NCI-H82 (cell line): ENCODE measurements around the gene STK11.
"Not testable (repeated sequence)": the region's sequence is repeated elsewhere in the genome, so short reads cannot be mapped to it uniquely, and the experiment has no call there.

Experiments used
- DNase-seq: peaks from one replicate; lab custom pipeline; 2025; lab: John Stamatoyannopoulos, UW

The STK11 gene

DNA sequence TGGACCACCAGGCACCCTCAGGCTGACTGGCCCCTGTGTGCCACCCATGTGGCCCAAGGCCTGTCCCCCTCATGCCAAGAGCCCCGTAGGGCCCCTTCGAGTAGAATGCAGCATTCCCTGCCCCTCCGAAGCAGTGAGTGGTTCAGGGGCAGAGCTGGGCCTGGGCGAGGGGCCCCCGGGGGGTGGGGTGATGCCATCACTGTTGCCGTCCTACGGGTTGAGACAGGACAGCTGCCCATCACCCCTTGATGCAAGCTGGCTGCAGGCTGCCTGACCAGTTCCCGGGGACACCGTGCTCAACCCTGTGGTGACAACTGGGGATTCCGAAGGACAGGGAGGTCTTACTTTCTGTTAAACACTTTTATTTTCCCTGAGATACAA, 36.2 kb upstream of the STK11 start:
- DNase-seq = no peak

GRCh38 chr19:1169921-1170885, 35.4 kb upstream of the STK11 start:
- DNase-seq = no peak

GRCh38 chr19:1170938-1171754, 34.4 kb upstream of the STK11 start:
- DNase-seq = no peak

DNA sequence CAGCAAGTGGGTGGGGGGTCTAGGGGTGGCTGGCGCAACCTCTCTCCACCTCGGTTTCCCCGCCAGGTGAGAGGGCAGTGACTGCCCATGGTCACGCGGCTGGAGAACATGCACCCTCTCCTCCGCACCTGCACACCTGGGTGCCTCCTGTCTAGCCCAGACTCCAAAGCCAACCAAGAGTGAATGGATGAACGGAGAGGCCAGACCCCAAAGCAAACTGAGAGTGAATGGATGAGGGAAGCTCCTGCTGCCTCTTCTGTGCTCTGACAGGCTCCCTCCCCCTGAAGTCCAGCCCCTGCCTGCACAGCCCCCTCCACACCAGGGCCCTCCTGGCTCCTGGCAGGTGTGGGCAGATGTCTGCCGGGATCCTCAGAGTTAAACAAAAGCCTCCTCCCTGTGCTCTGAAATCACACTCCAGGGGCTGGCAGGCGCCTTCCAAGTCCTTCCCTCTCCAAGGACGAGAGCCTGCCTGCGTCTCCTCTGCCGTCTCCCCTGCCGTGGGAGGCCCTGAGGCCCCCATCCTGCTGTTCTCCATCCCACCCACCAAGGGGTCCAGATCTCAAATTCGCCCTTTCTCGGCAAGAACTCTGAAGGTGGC, 33.7 kb upstream of the STK11 start:
- DNase-seq = no peak

- DNase-seq = no peak
Observed at GRCh38 chr19:1172353-1173158, 33.0 kb upstream of the STK11 start.

- no peak for DNase-seq
Observed at GRCh38 chr19:1173159-1173844, 32.3 kb upstream of the STK11 start.

- peak; percentile 83 for DNase-seq
Observed at GRCh38 chr19:1173845-1174809, 31.5 kb upstream of the STK11 start, which contains the start of gene SBNO2. TSS of gene SBNO2 (minus strand) at chr19:1174268. CDS start at chr19:1154276, 19,992 bp downstream.

- DNase-seq = no peak
Observed at GRCh38 chr19:1177322-1178114, 28.1 kb upstream of the STK11 start.

- no peak for DNase-seq
Observed at GRCh38 chr19:1181606-1182005, 24.0 kb upstream of the STK11 start.

DNA sequence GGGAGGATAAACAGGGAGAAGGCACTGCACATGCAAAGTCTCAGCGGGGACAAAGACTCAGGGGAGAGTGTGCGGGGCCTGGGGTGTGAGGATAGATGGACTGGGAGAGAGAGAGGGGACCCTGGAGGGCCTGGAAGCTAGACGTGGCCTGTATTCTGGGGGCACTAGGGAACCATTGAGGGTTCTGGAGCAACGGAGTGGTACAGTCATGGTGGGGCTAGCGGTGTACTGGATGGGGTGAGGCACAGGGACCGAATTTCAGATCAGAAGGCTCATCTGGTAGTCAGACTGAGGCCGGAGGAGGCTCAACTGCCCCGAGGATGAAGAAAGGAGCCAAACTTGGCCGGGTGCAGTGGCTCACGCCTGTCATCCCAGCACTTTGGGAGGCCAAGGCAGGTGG, 23.5 kb upstream of the STK11 start:
- DNase-seq = no peak

DNA sequence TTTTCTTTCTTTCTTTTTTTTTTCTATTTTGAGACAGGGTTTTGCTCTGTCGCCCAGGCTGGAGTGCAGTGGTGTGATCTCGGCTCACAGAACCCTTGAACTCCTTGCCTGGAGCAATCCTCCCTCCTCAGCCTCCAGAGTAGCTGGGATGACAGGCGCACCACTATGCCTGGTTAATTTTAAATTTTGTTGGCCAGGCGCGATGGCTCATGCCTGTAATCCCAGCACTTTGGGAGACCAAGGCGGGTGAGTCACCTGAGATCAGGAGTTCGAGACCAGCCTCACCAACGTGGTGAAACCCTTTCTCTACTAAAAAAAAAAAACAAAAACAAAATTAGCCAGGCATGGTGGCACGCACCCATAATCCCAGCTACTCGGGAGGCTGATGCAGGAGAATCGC, 22.9 kb upstream of the STK11 start:
- DNase-seq = no peak

- no peak for DNase-seq
Observed at GRCh38 chr19:1183543-1184172, 21.9 kb upstream of the STK11 start.

DNA sequence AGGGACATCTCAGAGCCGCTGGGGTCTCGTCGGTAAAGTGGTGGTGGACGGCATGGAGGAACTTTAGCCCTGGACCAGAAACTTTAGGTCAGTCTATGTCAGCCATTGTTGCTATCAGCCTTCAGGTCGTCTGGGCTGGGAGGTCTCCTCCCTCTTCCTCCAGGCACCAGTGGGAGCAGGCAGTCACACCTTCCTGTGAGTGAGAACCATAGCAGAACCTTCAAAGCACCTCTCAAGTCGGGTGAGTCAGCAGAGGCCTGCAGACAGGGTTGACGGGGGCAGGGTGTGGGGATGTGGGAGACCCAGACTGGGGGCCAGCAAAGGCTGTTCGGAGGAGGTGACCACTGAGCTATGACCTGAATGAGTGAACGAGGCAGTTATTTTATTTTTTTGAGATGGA, 16.2 kb upstream of the STK11 start:
- DNase-seq = no peak

DNA sequence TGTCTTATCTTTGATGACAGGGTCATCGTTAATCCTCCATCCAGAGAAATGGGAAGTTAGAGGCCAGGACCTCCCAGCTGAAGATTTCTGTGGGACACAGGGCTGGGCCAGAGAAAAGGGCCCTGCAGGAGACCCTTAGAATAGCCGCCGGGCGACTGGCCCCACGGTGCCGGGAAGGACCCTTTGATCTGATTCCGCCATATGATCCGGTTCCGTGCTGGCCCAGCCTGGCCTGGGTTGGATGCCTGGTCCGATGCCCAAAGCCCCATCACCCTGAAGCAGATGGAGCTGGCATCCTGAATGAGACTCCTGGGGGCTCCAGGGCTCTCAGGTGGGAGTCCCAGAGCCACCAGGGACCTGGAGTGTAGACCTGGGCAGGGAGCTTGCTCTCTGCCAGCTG, 6.0 kb upstream of the STK11 start:
- DNase-seq = no peak

GRCh38 chr19:1200614-1201013, 5.0 kb upstream of the STK11 start:
- DNase-seq = not testable (repeated sequence)

- DNase-seq = no peak
Observed at GRCh38 chr19:1206150-1206863, 729 bp downstream of the STK11 start.

DNA sequence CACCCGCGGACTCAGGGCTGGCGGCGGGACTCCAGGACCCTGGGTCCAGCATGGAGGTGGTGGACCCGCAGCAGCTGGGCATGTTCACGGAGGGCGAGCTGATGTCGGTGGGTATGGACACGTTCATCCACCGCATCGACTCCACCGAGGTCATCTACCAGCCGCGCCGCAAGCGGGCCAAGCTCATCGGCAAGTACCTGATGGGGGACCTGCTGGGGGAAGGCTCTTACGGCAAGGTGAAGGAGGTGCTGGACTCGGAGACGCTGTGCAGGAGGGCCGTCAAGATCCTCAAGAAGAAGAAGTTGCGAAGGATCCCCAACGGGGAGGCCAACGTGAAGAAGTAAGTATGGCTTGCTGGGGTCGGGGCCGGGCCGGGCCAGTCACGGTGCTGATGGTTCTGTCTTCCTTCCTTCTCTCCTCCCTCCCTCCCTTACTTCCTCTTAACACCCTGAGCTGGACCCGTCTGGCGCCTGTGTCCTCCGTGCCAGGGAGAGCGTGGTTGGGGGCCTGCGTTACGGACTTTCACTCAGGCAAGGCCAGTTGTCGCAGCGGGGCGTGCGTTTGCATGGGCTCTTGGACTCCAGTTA, 1.4 kb downstream of the STK11 start:
- DNase-seq = peak; percentile 54
